Activated CD4-positive, CD25-positive, alpha-beta regulatory T cell (primary cell): Measurements from ENCODE around the gene MDP1.
A peak's percentile ranks its signal among the peaks of the same experiment; 100 is the strongest.

ENCODE experiments used
- DNase-seq, 4 experiments: peaks; one replicate each; lab custom pipeline; 2025; lab: John Stamatoyannopoulos, UW

MDP1 gene

DNA sequence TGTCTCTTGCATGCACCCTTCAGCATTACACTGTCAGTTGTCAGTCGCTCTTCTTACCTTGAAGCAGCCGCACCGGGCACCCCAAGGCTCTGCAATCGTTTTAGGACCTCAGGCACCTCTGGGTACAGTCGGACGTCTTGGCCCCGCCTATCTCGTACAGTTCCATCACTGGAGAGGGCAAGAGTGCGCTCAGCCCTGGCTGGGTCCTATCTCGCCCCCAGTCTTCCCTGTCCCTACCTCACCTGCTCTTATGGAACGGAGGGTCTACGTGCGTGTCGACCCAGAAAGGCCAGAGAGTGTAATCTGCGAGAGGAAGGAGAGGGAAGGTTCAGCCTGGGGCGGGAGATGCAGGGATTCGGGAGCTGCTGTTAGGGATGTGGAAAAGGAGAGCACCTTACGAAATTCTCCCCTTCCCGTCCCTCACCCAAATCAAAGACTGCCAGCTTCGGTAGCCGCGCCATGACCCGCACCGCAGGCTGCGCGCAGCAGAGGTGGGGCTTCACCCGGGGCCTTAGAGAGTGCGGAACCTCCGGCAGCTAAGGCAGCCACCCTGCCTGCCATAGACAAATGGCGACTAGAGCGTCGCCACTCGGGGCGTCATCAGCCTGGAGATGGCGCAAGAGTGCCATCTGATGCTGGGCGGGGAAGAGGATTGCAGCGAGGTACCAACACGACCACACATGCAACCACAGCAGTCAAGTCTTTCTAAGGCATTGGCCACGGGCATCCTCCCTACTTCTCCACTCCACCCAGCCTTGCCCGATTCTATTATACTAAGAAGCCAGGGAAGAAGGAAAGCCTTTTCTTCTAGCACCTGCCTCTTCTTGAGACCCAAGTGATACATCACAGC lies at the start of gene MDP1:
Gene MDP1 (minus strand): TSS at position 572 of the 850 bp plus-strand sequence. CDS start 111 bp downstream, at position 461.
- peak; percentile 59 to 76 (median 66) for DNase-seq

DNA sequence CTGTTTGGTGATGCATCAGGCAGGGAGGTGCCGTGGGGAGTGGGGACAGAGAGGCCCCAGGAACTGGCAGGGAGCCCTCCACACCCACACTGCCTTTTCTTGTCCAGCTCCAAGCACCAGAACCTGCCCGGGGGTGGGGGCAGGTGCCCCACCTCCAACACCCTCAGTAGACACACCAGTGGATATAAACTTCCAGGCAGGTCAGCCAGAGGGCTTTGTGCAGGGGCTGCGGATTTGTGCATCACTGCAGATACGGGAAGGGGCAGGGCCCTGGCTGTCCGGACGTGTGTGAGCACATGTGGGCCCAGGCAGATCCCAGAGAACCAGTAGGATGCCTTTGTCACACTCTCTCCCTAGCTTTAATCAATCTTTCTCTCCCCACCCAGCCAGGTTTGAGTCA lies 48.4 kb upstream of the MDP1 start:
- DNase-seq, result no peak

DNA sequence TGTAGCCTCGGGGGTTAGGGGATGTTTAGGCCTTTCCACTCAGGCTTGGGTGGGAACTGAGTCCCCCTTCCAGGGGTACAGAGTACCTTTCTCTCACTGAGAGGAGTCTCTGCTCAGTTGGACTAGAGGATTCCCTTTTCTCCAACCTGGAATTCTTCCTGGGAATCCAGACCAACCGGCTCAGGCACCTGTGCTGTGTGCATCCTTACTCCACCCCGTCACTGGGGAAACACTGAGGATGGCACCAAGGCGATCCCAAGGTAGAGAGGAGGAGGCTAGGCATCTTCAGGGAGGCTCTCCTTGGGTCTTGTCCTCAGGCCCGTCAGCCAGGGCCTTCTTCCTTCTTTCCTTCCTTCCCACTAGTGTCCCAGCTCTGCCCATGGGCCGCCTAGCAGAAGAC lies 48.0 kb upstream of the MDP1 start:
- no peak for DNase-seq

GRCh38 chr14:24262821-24263733 lies 47.2 kb upstream of the MDP1 start, which contains the start of gene TGM1:
TSS of gene TGM1 (minus strand) at chr14:24263177. CDS start at chr14:24262352, 825 bp downstream.
- no peak for DNase-seq

- DNase-seq, result no peak
These were observed 46.1 kb upstream of the MDP1 start for GRCh38 chr14:24261969-24262327.

DNA sequence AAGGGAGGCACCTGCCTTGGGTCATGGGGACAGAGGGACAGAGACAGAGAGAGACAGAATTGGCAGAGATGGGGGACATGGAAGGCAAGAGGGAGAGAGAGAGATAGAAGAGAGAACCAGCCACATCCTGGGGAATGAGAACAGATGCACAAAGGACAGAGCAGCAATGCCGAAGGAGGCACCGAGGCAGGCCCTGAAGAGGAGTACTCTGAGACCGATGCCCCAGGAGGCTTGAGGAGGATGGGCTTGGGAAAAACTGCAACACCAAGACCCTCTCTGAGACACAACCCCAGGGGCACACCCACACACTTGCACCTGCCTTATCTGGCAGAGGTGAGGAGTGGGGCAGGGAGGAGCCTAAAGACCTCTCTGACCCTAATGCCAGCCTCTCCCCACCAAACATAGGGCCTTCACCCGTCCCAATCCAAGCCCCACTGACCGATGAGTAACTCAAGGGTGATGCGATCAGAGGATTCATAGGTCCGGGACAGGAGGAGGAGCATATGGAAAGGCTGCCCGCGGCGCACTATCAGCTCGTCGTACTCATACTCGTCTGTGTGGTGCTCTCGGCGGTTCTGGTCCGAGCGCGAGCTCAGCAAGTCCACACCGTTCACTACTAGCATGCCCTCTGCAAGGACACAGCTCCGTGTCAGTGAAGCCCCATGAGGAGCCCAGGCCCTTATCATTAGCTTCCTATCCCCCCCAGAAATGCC lies 45.5 kb upstream of the MDP1 start:
- no peak for DNase-seq

GRCh38 chr14:24260780-24261157 lies 44.9 kb upstream of the MDP1 start:
- DNase-seq, result no peak

DNA sequence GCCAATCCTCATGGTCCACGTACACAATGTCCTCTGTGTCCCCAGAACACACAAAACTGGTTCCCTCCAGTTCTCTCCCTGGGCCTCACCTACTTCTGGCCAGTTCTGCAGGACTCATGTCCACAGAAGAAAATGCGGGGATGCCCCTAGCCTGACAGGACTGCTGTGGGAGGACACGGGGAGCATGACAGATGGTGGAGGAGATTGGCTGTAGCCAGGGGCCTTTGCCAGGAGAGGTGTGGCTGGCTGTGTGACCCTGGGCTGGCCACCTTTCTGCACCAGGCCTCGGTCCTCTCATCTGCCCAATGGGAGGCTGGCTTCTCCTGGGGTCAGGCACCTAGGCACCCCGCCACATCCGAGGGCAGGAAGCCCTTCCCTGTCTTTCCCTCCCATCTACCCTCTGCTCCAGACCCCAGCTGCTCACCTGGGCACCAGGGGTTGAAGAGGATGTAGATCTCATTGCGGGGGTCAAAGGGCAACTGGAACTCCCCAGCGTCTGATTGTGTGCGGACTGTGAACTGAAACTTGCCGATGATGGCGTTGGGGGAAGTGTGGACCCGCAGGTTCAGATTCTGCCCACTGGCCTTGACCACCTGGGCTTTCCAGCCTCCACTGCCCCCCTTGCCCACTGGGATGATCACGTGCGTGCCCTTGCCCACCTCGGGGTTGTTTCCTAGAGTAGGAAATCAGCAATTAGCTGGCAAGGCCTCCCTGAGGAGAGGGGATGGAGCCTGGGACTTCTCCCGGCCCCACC lies 44.3 kb upstream of the MDP1 start:
- DNase-seq, result no peak

- no peak for DNase-seq
These were observed 43.6 kb upstream of the MDP1 start for GRCh38 chr14:24259282-24260025.

DNA sequence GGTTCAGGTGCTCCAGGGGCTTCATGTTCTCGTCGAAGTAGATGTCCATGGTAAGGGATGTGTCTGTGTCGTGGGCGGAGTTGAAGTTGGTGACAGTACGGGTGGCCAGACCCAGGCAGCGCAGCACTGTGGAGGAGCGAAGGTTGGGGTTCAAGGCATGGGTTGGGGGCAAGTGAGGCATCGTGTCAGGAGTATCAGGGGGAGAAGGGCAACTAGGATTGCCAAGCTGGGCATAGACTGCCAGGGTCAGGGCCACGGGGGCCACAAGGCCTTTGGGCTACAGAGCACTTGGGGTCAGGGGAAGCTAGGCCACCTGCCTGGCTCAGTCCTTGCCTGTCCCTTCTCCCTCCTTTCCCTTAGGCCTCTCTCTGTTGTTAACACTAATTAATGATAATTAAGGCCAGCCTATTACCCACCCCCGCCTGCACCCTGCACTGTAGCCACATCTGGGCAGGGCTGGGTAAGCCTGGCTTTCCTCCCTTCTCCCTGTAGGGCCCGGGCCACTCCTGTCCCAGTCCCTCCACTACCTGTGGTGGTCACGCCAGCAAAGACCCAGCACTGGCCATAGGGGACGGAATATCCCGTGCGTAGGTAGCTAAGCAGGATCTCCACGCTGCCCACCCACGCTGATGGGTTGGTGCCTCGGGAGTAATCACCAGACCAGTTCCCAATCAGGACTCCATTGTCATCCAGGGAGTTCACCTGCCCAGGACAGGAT lies 42.8 kb upstream of the MDP1 start:
- DNase-seq, result no peak

DNA sequence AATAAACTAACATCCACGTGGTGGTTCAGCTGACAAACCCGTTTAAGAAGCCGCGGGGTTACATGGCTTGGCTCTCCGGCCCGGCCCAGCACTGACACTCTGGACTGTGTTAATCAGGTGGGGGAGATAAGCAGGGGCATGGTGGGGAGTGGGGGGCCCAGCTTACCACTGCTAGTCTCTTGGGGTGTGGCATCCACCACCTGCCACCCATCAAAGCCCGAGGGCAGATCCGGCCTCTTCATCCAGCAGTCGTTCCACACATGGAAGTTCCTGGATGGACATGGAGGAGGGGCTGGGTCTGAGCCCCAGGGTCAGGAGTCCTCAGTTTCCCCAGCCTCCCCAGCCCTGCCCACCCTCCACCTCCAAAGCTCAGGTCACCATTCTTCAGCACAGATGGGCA lies 42.3 kb upstream of the MDP1 start:
- no peak for DNase-seq

GRCh38 chr14:24256960-24257359 lies 41.1 kb upstream of the MDP1 start:
- DNase-seq, result no peak

DNA sequence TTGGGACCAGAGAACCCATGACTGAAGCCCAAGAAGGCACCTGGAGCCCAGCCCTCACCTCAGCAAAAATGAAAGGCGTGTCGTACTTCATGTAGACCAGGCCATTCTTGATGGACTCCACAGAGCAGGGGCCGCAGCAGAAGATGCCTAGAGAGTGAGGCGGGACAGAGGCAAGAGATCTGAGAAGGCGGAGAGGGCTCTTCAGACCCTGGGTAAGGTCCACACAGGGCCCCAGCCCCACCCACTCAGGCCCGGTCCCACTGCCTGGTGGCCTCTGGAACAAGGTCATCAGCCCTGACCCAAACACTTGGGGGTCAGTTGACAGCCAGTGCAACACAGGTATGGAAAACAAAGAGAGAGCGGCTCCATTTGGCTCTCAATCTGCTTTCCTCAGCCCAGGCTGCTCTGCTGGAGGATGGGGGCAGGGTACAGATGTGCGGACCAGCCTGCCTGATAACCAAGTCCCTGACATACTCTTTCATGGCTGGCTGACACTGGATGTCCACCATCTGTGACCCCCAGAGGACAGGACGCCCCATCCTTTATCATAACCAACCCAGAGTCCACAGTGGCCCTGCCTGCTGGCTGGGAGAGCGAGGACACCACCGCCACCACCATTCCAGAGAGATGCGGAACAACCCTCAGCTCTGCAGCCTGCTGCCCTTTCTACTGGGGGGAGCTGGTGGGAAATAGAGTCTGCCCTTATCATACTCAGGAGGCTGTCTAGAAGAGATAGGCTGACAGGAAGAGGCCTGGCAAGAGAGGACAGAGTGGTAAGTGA lies 40.3 kb upstream of the MDP1 start:
- no peak for DNase-seq

DNA sequence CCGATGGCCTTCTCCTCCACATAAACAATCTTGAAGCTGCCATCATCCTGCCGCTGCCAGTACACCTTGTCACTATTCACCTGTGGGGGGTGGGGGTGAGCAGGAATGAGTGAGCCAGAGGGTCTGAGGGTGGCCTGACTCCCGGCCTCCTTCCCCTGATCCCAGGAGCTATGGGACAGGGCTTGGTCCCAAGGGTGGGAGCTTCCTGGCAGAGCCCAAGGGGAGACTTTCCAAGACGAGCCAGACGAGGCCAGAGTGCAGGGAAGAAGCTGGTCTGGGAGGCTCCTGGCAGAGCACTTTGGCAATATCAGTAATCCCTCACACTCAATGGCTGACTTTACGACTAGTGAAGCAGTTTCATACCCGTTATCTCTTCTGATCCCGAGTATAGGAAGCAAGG lies 39.6 kb upstream of the MDP1 start:
- DNase-seq, result no peak

GRCh38 chr14:24254630-24255392 lies 38.9 kb upstream of the MDP1 start:
- DNase-seq, result no peak

DNA sequence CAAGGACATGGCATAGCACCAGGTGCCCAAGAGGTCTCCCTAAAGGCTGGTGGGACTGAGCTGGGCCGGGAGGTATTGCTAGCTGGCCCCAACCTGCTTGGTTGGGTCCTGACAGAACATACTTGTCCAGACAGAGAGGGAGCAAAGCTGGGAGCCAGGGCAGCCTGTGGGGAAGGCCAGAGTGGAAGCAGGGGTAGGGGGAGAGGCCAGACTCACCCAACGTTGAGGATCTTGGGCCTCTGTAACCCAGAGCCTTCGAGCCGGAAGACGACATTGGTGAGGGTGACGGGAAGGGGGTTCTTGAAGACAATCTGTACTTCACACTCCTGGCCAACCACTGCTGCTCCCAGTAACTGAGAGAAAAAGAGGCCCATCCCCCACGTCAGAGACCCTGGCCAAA lies 38.1 kb upstream of the MDP1 start:
- no peak for DNase-seq

GRCh38 chr14:24252289-24253124 lies 36.6 kb upstream of the MDP1 start:
- DNase-seq, result no peak

DNA sequence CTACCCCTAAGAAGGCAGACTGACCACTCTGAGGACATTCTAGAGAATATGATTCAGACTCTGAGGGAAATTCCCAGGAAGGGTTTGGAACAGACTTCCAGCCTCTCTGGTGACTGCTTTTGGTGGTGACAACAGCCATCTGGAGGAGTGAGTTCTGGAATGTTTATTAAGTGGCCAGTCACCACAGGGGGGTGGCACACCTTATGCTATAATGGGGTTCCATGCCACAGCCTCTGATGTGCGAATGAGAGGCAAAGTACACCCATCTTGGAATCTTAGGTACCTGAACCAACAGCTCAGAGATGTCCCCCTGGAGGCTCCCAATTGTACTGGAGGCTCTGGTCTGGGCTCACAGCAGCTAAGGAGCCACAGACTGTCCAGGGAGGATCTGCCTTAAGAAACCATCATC lies 36.0 kb upstream of the MDP1 start:
- DNase-seq, result no peak
